Measurements from ENCODE around the gene GNAI2.
"Not testable (repeated sequence)": the region's sequence is repeated elsewhere in the genome, so short reads cannot be mapped to it uniquely, and the experiment has no call there.

Gene GNAI2

DNA sequence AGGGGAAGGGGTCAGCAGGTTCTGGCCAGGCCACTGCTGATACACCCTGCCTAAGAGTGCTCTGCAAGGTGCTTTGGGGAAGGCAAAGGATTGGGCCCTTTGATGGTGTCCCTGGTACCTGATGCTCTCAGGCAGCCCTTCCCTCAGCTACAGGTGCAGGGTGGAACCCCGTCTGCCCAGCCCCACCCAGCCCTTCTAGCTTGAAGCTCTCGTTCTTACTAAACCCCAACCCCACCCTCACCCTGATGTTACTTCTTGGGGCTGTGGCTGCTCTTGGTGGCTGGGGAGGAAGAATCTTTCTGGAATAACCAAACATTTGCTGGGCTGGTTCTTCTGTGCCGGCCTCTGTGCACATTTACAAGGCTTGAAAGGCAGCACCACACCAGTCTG, 6.4 kb downstream of the GNAI2 start:
- no peaks in the 10 kb centered on the region for H3K27me3 Mint-ChIP-seq
- no peaks in the 10 kb centered on the region for H3K36me3 Mint-ChIP-seq
- H3K9me3 Mint-ChIP-seq (ENCODE audit: low read depth): no peaks in the 10 kb centered on the region
- H3K4me1 Mint-ChIP-seq (ENCODE audit: low read depth): peaks cover 77% of the 10 kb centered on the region
- peak overlapping the region; percentile 69 for H3K4me3 Mint-ChIP-seq
- H3K27ac Mint-ChIP-seq: peak overlapping the region; percentile 96

DNA sequence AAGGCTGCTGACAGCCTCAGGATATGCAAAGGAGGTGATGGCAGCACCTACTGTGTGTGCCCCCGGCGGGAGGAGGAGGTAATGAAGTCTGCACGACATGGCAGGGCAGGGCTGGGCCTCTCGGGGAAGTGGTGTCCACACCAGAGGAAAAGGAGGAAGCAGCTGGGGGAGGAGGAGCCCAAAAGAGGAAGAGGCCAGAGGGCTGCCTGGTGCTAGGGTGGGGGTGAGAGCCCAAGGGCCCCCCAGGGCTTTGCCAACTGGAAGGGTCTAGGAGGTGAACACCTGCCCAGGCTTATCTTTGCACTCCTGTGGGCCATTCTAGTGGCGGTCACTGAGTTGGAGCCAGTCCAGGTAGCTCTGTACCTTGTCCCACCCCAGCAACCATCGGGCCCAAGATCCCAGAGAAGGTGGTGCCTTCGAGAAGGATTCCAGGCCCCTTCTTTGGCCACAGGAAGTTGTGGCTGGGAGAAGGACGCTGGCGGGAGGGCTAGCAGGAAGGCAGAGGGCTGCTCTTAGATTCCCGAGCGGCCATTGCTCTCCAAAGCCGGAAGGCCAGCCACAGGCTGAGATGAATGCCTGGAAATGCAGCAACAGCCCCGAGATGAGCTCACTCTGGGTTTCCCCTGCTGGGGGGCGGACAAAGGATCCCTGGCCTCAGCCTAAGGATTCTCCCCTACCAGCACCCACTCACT, 7.0 kb downstream of the GNAI2 start:
- Mint-ChIP-seq H3K9me3 (ENCODE audit: low read depth) (no peaks in the 10 kb centered on the region), H3K36me3 (no peaks in the 10 kb centered on the region), H3K4me3 (peak overlapping the region; percentile 69), H3K27ac (peak overlapping the region; percentile 96), H3K27me3 (no peaks in the 10 kb centered on the region), H3K4me1 (ENCODE audit: low read depth) (peaks cover 78% of the 10 kb centered on the region)

DNA sequence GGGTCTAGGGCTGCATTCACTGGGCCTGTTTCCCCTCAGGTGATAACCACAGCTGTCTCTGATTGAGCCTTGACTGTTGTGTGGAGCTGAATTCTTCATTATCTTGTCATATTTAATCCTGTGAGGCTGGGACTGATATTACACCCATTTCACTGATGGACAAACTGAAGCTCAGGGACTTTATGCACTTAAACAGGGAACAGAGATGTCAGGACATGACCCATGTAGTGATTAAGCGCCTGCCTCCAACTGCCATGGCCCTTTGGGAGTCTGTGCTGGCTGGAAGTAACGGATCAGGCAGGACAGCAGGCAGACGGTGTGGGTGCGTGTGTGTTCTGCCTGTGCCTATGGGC, 7.5 kb downstream of the GNAI2 start:
- Mint-ChIP-seq H3K4me3 (no peak overlapping the region), H3K27ac (peak overlapping the region; percentile 81), H3K27me3 (no peaks in the 10 kb centered on the region), H3K9me3 (ENCODE audit: low read depth) (no peaks in the 10 kb centered on the region), H3K4me1 (ENCODE audit: low read depth) (peaks cover 79% of the 10 kb centered on the region), H3K36me3 (no peaks in the 10 kb centered on the region)

DNA sequence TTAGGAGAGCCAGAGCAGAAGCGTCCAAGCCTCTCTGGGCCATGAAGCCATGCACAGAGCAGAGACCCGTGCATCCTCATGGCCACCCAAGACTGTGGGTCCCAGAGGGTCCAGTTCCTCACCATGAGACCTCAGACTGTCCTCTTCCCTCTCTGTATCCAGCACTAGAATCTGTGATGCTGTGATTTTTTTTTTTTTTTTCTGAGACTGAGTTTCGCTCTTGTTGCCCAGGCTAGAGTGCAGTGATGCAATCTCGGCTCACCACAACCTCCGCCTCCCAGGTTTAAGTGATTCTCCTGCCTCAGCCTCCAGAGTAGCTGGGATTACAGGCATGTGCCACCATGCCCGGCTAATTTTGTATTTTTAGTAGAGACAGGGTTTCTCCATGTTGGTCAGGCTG, 8.8 kb downstream of the GNAI2 start:
- peak overlapping the region; percentile 66 for H3K4me3 Mint-ChIP-seq

DNA sequence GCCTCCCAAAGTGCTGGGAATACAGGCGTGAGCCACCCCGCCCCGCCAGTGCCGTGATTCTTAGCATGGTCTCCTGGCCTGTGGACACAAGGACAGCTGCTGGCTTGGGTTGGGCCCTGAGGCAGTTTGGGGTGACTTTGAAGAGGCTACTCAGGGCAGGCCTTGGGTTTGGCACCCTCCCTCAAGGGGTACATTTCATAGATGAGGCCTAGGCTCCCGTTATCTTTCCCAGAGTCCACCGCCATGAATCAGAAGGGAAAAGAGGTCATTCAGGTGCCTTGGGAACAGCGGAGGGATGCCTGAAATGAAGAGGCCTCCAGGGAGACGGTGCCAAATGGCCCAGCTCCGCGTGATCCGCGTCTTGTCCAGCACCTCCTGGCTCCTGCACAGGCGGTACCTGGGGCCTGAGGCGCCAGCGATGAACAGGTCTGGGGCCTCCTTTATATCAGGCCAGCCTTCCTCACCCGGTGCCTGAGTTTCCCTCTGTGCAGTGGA, 9.3 kb downstream of the GNAI2 start:
- Mint-ChIP-seq H3K36me3 (no peaks in the 10 kb centered on the region), H3K4me3 (peak overlapping the region; percentile 66), H3K27ac (peak overlapping the region; percentile 97), H3K4me1 (ENCODE audit: low read depth) (peaks cover 75% of the 10 kb centered on the region), H3K27me3 (no peaks in the 10 kb centered on the region), H3K9me3 (ENCODE audit: low read depth) (no peaks in the 10 kb centered on the region)

More for the DNA sequence above, 8.8 kb downstream of the GNAI2 start:
- not testable (repeated sequence) for H3K9me3 Mint-ChIP-seq (ENCODE audit: low read depth); H3K36me3 Mint-ChIP-seq; H3K27me3 Mint-ChIP-seq
- peak overlapping the region; percentile 97 for H3K27ac Mint-ChIP-seq
- H3K4me1 Mint-ChIP-seq (ENCODE audit: low read depth): peaks cover 75% of the 10 kb centered on the region

GRCh38 chr3:50245831-50246516, 10.0 kb downstream of the GNAI2 start:
- no peaks in the 10 kb centered on the region for H3K9me3 Mint-ChIP-seq (ENCODE audit: low read depth)
- peak overlapping the region; percentile 97 for H3K27ac Mint-ChIP-seq
- no peaks in the 10 kb centered on the region for H3K36me3 Mint-ChIP-seq
- H3K4me3 Mint-ChIP-seq: peak overlapping the region; percentile 85
- H3K27me3 Mint-ChIP-seq: no peaks in the 10 kb centered on the region
- H3K4me1 Mint-ChIP-seq (ENCODE audit: low read depth): peaks cover 72% of the 10 kb centered on the region

DNA sequence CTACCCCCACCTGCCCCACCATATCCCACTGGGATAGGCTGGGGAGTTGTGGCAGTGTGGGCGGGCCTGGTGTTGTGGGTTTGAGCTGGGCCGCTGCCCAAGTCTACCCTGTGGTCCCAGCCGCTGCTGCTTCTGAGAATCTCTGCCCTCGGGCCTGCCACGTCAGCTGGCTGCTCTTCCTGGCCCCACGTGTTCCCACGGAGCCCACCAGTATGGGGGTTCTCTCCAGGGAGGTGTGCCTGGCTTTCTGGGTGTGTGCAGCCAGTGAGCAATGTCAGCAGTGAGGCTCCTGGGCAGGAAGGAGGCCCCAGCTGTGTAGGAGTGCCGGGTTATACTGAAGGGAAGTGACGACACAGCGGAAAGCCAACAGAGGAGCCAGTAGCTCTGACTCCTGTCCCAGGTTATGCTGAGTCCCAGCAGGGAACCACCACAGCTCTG, 10.5 kb downstream of the GNAI2 start:
- H3K4me3 Mint-ChIP-seq: peak overlapping the region; percentile 85
- no peaks in the 10 kb centered on the region for H3K27me3 Mint-ChIP-seq
- H3K36me3 Mint-ChIP-seq: no peaks in the 10 kb centered on the region
- peaks cover 72% of the 10 kb centered on the region for H3K4me1 Mint-ChIP-seq (ENCODE audit: low read depth)
- H3K9me3 Mint-ChIP-seq (ENCODE audit: low read depth): no peaks in the 10 kb centered on the region
- peak overlapping the region; percentile 97 for H3K27ac Mint-ChIP-seq

- Mint-ChIP-seq H3K4me1 (ENCODE audit: low read depth) (peaks cover 59% of the 10 kb centered on the region), H3K27me3 (no peaks in the 10 kb centered on the region), H3K36me3 (no peaks in the 10 kb centered on the region), H3K27ac (peak overlapping the region; percentile 94), H3K9me3 (ENCODE audit: low read depth) (no peaks in the 10 kb centered on the region), H3K4me3 (peak overlapping the region; percentile 56)
Measured at GRCh38 chr3:50248387-50248786, 12.4 kb downstream of the GNAI2 start.

- peak overlapping the region; percentile 94 for H3K27ac Mint-ChIP-seq
- no peak overlapping the region for H3K4me3 Mint-ChIP-seq
- H3K27me3 Mint-ChIP-seq: no peaks in the 10 kb centered on the region
- no peaks in the 10 kb centered on the region for H3K36me3 Mint-ChIP-seq
- H3K9me3 Mint-ChIP-seq (ENCODE audit: low read depth): no peaks in the 10 kb centered on the region
- H3K4me1 Mint-ChIP-seq (ENCODE audit: low read depth): peaks cover 53% of the 10 kb centered on the region
Measured at GRCh38 chr3:50249457-50249856, 13.5 kb downstream of the GNAI2 start.

GRCh38 chr3:50250514-50250913, 14.5 kb downstream of the GNAI2 start:
- peaks cover 46% of the 10 kb centered on the region for H3K4me1 Mint-ChIP-seq (ENCODE audit: low read depth)
- H3K27me3 Mint-ChIP-seq: no peaks in the 10 kb centered on the region
- H3K4me3 Mint-ChIP-seq: no peak overlapping the region
- no peaks in the 10 kb centered on the region for H3K36me3 Mint-ChIP-seq
- H3K27ac Mint-ChIP-seq: peak overlapping the region; percentile 94
- no peaks in the 10 kb centered on the region for H3K9me3 Mint-ChIP-seq (ENCODE audit: low read depth)

DNA sequence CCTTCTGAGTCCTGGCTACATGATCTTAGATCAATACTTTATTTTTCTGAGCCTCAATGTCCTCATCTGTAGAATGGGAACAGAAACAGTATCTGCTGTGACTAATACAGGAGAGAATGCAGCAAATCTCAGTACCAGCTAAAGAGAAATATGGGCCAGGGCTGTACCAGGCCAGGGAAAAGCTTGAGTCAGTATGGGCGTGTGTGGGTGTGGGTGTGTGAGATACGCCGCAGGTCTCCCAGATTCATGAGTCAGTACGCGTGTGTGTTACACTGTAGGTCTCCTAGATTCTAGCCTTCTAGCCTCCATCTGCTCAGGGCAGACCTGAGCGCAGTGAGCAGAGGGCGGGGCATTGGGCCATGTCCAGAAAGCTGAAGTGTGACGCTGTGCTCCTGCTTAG, 15.2 kb downstream of the GNAI2 start:
- no peaks in the 10 kb centered on the region for H3K27me3 Mint-ChIP-seq
- H3K27ac Mint-ChIP-seq: peak overlapping the region; percentile 81
- no peaks in the 10 kb centered on the region for H3K9me3 Mint-ChIP-seq (ENCODE audit: low read depth)
- H3K4me1 Mint-ChIP-seq (ENCODE audit: low read depth): peaks cover 41% of the 10 kb centered on the region
- H3K4me3 Mint-ChIP-seq: no peak overlapping the region
- no peaks in the 10 kb centered on the region for H3K36me3 Mint-ChIP-seq

- H3K27ac Mint-ChIP-seq: no peak overlapping the region
- H3K4me3 Mint-ChIP-seq: no peak overlapping the region
- peaks cover 23% of the 10 kb centered on the region for H3K4me1 Mint-ChIP-seq (ENCODE audit: low read depth)
- no peaks in the 10 kb centered on the region for H3K27me3 Mint-ChIP-seq
- H3K9me3 Mint-ChIP-seq (ENCODE audit: low read depth): no peaks in the 10 kb centered on the region
- peaks cover 4% of the 10 kb centered on the region for H3K36me3 Mint-ChIP-seq
Measured at GRCh38 chr3:50254577-50255250, 18.7 kb downstream of the GNAI2 start.

GRCh38 chr3:50255251-50255615, 19.2 kb downstream of the GNAI2 start:
- Mint-ChIP-seq H3K9me3 (ENCODE audit: low read depth) (no peaks in the 10 kb centered on the region), H3K4me1 (ENCODE audit: low read depth) (peaks cover 18% of the 10 kb centered on the region), H3K4me3 (no peak overlapping the region), H3K27me3 (no peaks in the 10 kb centered on the region), H3K36me3 (peaks cover 4% of the 10 kb centered on the region), H3K27ac (no peak overlapping the region)

- no peaks in the 10 kb centered on the region for H3K27me3 Mint-ChIP-seq
- peak overlapping the region; percentile 28 for H3K27ac Mint-ChIP-seq
- H3K4me1 Mint-ChIP-seq (ENCODE audit: low read depth): peaks cover 7% of the 10 kb centered on the region
- H3K36me3 Mint-ChIP-seq: peaks cover 4% of the 10 kb centered on the region
- H3K9me3 Mint-ChIP-seq (ENCODE audit: low read depth): no peaks in the 10 kb centered on the region
- no peak overlapping the region for H3K4me3 Mint-ChIP-seq
Measured at GRCh38 chr3:50256978-50257890, 21.2 kb downstream of the GNAI2 start.
